NB4 (cell line): ENCODE measurements around the gene GULP1.

Experiments
- DNase-seq: peaks from one replicate; pipeline ENCODE4 v3.0.0; 2010; ENCODE audit warnings: low read depth
- H3K4me3 ChIP-seq: one replicate; pipeline ENCODE4 v1.5.1; 2011; ENCODE audit warnings: mild to moderate bottlenecking, low read depth, low read length, moderate library complexity
- MYC ChIP-seq: IDR thresholded peaks from 2 replicates; pipeline ENCODE4 v1.6.1; 2011; ENCODE audit warnings: low read depth, low read length
- POLR2A ChIP-seq: IDR thresholded peaks from 2 replicates; pipeline ENCODE4 v1.6.1; 2011; ENCODE audit warnings: mild to moderate bottlenecking; ENCODE audit not compliant: insufficient read length; ENCODE audit errors: extremely low read depth
- TF ChIP-seq, protein P1 (sequence below): IDR thresholded peaks from 2 replicates; pipeline ENCODE4 v1.6.1; 2011; ENCODE audit warnings: low read depth, low read length
- TF ChIP-seq, protein P2 (sequence below): IDR thresholded peaks from one replicate; pipeline ENCODE4 v1.5.1; 2012; ENCODE audit warnings: low read depth, low read length

Gene GULP1

DNA sequence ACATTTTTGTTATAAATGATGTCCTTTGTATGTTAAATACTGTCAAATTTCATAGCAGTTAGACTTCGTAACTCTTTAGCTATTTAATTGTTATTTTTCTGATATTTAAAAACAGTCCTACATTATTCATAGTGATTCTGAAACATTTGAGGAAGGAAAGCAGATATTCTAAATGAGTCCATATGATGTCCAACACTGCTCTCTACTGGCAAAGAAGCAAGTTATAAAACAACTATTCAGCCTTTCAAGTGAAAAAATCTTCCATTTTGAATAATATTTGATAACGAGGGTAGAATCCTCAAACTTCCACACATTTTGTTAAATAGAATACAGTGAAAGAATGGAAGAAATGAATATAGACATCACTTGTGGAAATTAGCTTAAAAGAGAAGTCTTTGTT lies 220.8 kb downstream of the GULP1 start:
- TF ChIP-seq, protein P1, sequence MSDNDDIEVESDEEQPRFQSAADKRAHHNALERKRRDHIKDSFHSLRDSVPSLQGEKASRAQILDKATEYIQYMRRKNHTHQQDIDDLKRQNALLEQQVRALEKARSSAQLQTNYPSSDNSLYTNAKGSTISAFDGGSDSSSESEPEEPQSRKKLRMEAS = no peak
- no peak for TF ChIP-seq MYC
- TF ChIP-seq, protein P2, sequence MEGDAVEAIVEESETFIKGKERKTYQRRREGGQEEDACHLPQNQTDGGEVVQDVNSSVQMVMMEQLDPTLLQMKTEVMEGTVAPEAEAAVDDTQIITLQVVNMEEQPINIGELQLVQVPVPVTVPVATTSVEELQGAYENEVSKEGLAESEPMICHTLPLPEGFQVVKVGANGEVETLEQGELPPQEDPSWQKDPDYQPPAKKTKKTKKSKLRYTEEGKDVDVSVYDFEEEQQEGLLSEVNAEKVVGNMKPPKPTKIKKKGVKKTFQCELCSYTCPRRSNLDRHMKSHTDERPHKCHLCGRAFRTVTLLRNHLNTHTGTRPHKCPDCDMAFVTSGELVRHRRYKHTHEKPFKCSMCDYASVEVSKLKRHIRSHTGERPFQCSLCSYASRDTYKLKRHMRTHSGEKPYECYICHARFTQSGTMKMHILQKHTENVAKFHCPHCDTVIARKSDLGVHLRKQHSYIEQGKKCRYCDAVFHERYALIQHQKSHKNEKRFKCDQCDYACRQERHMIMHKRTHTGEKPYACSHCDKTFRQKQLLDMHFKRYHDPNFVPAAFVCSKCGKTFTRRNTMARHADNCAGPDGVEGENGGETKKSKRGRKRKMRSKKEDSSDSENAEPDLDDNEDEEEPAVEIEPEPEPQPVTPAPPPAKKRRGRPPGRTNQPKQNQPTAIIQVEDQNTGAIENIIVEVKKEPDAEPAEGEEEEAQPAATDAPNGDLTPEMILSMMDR = peak; percentile 30
- peak; percentile 58 for DNase-seq
- no peak overlapping the region for H3K4me3 ChIP-seq

DNA sequence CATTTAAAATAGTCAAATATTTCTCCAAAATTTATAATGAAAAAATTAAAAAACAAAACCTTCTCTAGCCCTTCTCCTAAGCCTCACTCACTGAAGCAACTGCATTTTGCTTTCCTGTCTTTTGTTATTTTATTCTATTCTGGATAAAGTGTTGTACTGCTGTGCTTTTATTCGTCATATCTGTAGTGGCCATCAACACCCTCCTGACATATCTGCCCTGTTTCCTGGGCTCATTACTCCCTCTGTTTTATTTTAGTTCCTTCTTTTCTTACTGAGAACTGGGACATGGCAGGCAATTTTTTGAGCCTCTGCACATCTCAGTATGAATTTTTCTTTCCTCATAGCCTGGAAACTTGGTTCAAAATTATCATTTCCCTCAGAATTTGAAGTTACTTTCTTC lies 224.2 kb downstream of the GULP1 start:
- no peak overlapping the region for H3K4me3 ChIP-seq
- TF ChIP-seq MYC (no peak), POLR2A (no peak)
- TF ChIP-seq, protein P1 = no peak
- TF ChIP-seq, protein P2 = no peak
- no peak for DNase-seq

DNA sequence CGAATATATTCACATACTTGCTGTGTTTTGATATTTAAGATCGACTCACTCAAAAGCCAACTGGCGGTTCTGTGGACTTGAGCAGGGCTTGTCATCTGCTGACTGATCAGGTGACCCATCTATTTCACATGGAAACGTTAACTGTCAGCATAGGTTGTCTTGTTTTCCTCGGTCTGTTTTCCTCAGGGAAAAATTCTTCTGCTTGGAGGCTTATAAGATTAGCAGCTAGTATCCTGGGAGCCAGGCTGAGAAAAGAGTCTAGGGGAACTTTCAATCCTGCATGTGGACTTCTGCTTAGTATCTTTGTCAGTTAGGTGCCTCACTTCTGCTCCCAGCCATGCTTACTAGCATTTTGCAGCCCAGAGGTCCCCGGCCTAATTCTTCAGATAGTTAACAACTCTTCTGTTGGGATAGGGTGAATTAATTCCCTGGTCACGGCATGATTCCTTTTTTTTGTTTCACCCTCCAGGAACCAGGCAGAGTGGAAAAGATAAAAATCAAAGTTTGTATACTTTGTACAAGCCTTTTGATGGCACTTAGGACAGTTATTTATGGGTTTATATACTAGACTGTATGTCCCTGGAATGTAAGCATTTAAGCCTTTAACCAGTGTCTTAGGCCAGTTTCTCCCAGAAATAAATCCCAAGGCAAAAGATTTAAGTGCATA lies 226.0 kb downstream of the GULP1 start:
- H3K4me3 ChIP-seq = no peak overlapping the region
- DNase-seq = no peak
- TF ChIP-seq MYC (no peak), POLR2A (no peak)
- TF ChIP-seq, protein P2 = no peak
- TF ChIP-seq, protein P1 = no peak

DNA sequence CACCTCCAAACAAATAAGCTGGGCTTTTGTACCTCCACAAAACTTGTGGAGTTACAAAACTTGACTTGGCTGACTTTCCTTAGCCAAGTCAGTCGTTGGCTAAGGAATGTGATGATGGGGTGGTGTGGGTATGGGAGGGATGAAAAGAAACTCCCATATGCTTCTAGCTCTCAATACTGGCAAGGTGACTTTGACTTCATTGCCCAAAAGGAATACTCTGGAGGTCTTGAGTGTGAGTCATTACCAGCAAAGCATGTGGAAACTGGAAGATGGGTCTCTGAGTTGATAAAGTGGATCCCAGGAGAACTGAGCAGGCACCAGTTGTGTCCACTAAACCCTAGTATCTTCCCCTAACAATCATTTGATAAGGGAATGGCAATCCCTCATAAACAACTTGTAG lies 226.7 kb downstream of the GULP1 start:
- TF ChIP-seq MYC = no peak
- TF ChIP-seq POLR2A = no peak
- TF ChIP-seq, protein P2 = no peak
- TF ChIP-seq, protein P1 = no peak
- no peak overlapping the region for H3K4me3 ChIP-seq
- DNase-seq = no peak

DNA sequence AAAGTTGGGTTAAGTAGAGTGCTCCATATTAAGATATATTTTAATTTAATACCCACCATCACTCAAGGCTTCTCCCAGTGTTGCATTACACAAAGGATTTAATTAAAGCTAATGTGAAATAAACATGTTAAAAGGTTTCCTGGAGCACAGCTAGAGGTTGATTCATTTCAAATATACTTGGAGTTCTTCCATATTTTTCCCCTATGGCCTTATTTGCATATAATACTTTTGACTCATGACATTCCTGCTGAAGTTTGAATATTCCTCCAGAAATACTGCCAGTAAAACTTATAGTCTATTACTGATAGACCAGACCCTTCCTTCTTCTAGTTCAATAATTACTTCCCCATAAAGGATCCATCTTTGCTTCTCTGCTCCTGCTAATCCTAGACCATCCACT lies 227.5 kb downstream of the GULP1 start:
- TF ChIP-seq, protein P1 = no peak
- TF ChIP-seq POLR2A (no peak), MYC (no peak)
- TF ChIP-seq, protein P2 = no peak
- DNase-seq = no peak
- H3K4me3 ChIP-seq = no peak overlapping the region

DNA sequence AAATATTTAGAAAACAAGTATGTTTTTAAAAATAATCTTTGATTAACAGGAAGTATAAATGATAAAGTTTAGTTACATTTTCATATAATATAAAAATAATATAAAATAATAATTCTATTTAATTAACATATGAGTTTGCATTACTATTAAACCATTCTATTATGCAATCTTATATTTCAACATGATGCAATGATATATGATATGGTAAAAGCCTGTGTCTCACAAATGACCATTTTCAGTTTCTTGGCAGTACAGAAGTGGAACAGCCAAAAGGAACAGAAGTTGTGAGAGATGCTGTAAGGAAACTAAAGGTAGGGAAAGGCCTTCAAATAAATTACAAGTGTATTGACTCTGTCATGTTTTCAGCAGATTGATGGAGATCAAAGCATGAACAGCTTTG lies 230.8 kb downstream of the GULP1 start:
- DNase-seq = no peak
- no peak for TF ChIP-seq MYC
- TF ChIP-seq POLR2A = no peak
- TF ChIP-seq, protein P2 = no peak
- TF ChIP-seq, protein P1 = no peak
- H3K4me3 ChIP-seq = no peak overlapping the region
